GM19324 (cell line): ENCODE data around the gene AUTS2.

Experiments used
- ATAC-seq: cut with Tn5 transposase; IDR thresholded peaks from one replicate; pipeline ENCODE4 v1.9.1; 2021; ENCODE audit warnings: mild to moderate bottlenecking, moderate library complexity; ENCODE audit not compliant: unreplicated experiment, low FRiP score

Gene AUTS2

GRCh38 chr7:70208236-70209063 is 610.2 kb downstream of the AUTS2 start:
- ATAC-seq: no peak

- ATAC-seq: no peak
Measured at GRCh38 chr7:70210200-70210935, 612.1 kb downstream of the AUTS2 start.

GRCh38 chr7:70210936-70211310 is 612.6 kb downstream of the AUTS2 start:
- ATAC-seq: no peak

GRCh38 chr7:70212281-70212680 is 614.0 kb downstream of the AUTS2 start:
- ATAC-seq: no peak

GRCh38 chr7:70214071-70214470 is 615.8 kb downstream of the AUTS2 start:
- no peak for ATAC-seq

GRCh38 chr7:70215491-70215890 is 617.2 kb downstream of the AUTS2 start:
- ATAC-seq: no peak

GRCh38 chr7:70217571-70217970 is 619.3 kb downstream of the AUTS2 start:
- no peak for ATAC-seq

GRCh38 chr7:70218006-70218405 is 619.7 kb downstream of the AUTS2 start:
- ATAC-seq: no peak

GRCh38 chr7:70219061-70219460 is 620.8 kb downstream of the AUTS2 start:
- ATAC-seq: no peak

GRCh38 chr7:70229242-70229641 is 631.0 kb downstream of the AUTS2 start:
- no peak for ATAC-seq

- ATAC-seq: no peak
Measured at GRCh38 chr7:70230761-70231160, 632.5 kb downstream of the AUTS2 start.

- ATAC-seq: no peak
Measured at GRCh38 chr7:70233776-70234175, 635.5 kb downstream of the AUTS2 start.

GRCh38 chr7:70237256-70237655 is 639.0 kb downstream of the AUTS2 start:
- ATAC-seq: no peak

- peak; percentile 98 for ATAC-seq
Measured at GRCh38 chr7:70237831-70238575, 639.7 kb downstream of the AUTS2 start.

GRCh38 chr7:70239918-70240317 is 641.6 kb downstream of the AUTS2 start:
- no peak for ATAC-seq

- no peak for ATAC-seq
Measured at GRCh38 chr7:70240873-70241272, 642.6 kb downstream of the AUTS2 start.

- no peak for ATAC-seq
Measured at GRCh38 chr7:70241536-70242175, 643.4 kb downstream of the AUTS2 start.

- no peak for ATAC-seq
Measured at GRCh38 chr7:70242826-70243225, 644.6 kb downstream of the AUTS2 start.

- ATAC-seq: no peak
Measured at GRCh38 chr7:70243443-70243842, 645.2 kb downstream of the AUTS2 start.

GRCh38 chr7:70257921-70258320 is 659.6 kb downstream of the AUTS2 start:
- no peak for ATAC-seq

- no peak for ATAC-seq
Measured at GRCh38 chr7:70259502-70259901, 661.2 kb downstream of the AUTS2 start.
